ENCODE data around the gene KRTAP5-9.
"Not testable (repeated sequence)": the region's sequence is repeated elsewhere in the genome, so short reads cannot be mapped to it uniquely, and the experiment has no call there.

The KRTAP5-9 gene

GRCh38 chr11:71548120-71548519 lies at the start of gene KRTAP5-9:
Gene KRTAP5-9 (plus strand): TSS chr11:71548420. CDS start chr11:71548658, 238 bp downstream.
- no peak for DNase-seq

GRCh38 chr11:71499125-71499524 lies 49.1 kb upstream of the KRTAP5-9 start:
- no peak for DNase-seq

- no peak for DNase-seq
Measured at GRCh38 chr11:71499546-71499945, 48.7 kb upstream of the KRTAP5-9 start.

- no peak for DNase-seq
Measured at GRCh38 chr11:71500601-71501021, 47.6 kb upstream of the KRTAP5-9 start.

DNA sequence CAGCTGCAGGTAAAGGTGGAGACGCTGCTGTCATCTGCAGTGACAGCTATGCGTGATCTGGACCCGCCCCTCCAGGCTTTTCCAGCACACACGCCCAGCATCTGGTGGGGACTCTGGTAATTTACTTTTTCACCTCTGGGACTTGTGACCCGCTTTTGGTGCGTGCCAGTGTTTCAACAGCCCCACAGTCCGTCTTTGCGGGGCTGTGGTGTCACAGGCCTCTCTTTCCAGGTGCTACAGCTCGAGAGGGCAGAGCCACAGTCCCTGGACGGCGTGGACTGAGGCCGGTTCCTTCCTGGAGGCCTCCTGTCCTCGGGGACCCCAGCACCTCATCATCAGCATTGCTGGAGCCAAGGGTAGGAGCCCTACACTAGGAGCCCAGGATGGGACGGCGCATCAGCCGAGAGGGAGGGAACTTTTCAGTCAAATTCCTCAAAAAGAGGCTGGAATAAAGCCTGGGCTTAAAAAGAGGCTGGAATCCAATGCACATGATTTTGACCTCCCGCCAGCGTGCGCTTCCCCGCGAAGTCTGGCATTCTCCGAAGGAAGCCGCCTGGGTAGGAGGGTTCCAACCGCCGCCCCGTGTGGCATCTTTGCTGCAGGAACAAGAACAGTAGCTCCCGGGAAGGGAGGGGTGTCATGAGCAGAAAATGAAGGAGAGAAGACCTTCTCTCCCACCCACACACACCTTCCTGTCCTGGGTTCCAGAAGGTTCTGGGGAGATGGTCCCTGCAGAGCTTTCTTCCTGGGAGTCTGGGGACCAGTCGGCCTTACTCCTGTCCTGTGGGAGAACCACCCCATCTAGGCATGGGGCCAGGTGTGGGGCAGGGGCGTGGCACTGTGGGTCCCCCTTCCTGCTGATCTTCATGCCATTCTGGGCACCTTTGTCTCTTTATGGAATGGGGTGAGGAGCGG lies 46.9 kb upstream of the KRTAP5-9 start:
- no peak for DNase-seq

GRCh38 chr11:71502026-71502425 lies 46.2 kb upstream of the KRTAP5-9 start:
- DNase-seq, result no peak

- no peak for DNase-seq
Measured at GRCh38 chr11:71502871-71503435, 45.3 kb upstream of the KRTAP5-9 start.

DNA sequence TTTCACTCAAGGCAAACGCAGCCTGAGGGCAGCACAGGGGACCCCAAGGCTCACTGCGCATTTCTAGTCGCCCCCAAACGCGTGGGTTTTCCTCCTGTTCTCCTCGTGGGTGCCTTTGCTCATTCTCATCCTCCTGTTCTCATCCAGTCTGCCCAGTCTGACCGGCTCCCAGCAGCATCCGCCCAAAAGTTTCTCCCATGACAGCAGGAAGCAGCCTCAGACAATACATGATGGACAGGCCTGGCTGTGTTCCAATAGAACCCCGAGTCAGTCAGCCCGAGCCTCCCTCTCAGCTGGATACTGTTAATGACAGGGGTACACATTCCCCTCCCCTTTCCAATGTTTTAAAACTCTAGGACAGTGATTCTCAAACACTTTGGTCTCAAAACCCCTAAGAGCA lies 43.7 kb upstream of the KRTAP5-9 start:
- DNase-seq, result no peak

DNA sequence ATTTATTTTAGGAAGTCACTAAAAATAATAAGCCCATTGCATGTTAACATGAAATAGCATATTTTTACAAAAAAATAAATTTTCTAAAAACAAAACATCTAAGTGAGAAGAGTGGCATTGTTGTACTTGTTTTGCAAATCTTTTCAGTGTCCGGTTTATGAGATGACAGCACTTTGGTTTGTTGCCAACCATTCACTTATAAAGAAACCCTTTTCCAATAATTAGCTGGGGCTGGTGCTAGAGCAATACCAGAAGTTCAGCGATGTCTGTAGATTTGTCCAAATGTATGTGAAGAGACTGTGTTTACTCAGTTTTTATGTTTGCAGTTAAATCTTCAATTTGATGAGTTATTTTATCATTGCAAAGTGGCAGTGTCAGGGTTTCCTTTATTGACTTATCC lies 43.2 kb upstream of the KRTAP5-9 start:
- no peak for DNase-seq

DNA sequence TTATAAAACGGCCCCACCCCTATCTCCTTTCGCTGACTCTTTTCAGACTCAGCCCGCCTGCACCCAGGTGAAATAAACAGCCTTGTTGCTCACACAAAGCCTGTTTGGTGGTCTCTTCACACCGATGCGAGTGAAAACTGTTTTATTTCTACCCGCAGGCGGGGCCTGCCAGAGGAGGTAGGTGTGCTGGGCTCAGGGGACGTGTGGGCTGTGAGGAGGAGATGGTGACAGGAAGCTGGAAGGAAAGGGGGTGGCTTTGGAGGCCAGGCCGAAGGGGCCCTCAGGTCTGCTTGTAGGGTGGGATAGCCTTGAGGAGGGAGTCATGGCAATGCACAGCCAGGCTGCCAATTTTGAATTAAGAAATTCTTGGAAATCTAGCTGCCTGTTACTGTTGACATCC lies 42.4 kb upstream of the KRTAP5-9 start:
- DNase-seq, result no peak

DNA sequence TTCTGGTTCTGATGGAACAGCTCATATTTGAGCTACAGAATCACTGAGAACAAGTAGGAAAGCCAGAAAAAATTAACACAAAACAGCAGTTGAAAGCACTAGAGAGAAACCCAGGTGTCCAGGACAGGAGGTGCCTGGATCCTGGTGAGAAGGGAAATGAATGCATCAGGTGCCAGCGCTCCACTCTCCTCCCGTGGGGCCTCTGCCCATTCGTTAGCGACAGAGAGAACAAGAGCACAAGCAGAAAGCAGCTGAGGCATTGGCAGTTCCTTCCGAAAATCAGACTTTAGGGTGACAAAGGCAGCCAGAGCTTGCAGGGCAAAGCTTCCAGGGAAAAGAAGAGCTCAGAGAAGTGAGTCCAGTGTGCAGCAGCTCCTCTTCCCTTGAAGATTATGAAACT lies 41.1 kb upstream of the KRTAP5-9 start:
- no peak for DNase-seq

- no peak for DNase-seq
Measured at GRCh38 chr11:71518506-71519471, 29.4 kb upstream of the KRTAP5-9 start.

DNA sequence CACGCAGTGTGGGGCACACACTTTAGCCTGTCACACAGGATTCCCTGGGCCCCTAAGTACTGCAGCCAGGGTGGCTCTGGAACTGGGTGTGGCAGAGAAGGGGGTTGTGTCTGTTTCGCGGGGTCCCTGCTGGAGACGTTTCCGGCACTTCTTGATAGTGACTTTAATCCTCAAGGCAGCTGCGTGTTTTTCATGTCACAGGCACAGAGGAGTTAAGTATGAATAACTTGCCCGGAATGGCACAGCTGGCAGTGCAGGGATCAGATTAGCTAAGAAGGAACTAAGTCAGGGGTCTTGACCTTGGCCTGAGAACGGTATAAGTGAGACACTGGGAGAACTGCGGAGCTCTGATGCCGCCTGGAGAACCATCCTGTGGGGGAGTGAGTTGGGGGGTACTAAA lies 28.7 kb upstream of the KRTAP5-9 start:
- no peak for DNase-seq

GRCh38 chr11:71525188-71525937 lies 22.9 kb upstream of the KRTAP5-9 start:
- DNase-seq, result no peak

DNA sequence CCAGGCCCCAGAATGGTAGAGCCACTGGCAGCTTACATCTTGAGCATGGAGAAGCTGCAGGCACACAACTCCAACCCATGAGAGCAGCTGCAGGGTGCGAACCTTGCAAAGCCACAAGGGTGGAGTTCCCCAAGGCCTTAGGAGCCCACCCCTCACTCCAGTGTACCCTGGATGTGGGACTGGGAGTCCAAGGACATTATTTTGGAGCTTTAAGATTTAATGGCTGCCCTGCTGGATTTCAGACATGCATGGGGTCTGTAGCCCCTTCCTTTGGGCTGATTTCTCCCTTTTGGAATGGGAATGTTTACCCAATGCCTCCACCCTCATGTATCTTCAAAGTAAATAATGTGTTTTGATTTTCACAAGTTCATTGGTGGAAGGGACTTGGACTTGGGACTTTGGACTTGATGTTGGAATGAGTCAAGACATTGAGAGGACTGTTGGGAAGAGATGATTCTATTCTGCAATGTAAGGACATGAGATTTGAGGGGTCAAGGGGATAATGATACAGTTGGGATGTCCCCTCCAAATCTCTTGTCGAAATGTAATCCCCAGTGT lies 22.2 kb upstream of the KRTAP5-9 start:
- no peak for DNase-seq

- not testable (repeated sequence) for DNase-seq
Measured at GRCh38 chr11:71526796-71527575, 21.2 kb upstream of the KRTAP5-9 start, which contains the start of gene KRTAP5-7. Gene KRTAP5-7 (plus strand): TSS chr11:71527267. CDS start chr11:71527301, 34 bp downstream.

DNA sequence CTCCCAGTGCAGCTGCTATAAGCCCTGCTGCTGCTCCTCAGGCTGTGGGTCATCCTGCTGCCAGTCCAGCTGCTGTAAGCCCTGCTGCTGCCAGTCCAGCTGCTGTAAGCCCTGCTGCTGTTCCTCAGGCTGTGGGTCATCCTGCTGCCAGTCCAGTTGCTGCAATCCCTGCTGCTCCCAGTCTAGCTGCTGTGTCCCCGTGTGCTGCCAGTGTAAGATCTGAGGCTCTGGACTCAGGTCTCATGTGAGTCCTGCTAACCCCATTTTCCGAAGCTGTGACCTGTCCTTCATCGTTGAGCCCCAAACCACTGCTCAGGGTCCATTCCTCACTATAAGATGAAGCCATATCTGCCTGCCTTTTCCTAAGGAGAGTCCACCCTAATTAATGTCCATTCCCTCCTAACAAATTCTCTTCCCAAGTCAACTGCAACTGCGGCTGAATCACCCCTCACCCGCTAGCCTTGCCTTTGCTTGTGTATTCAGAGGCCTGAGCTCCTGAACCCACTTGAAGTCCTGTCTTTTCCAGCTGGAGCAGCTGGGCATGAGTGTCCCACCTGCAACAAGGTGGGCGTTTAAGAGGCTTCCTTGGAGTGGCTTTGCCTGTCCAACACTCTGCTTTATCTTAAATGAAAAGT lies 20.5 kb upstream of the KRTAP5-9 start:
- DNase-seq, result no peak

DNA sequence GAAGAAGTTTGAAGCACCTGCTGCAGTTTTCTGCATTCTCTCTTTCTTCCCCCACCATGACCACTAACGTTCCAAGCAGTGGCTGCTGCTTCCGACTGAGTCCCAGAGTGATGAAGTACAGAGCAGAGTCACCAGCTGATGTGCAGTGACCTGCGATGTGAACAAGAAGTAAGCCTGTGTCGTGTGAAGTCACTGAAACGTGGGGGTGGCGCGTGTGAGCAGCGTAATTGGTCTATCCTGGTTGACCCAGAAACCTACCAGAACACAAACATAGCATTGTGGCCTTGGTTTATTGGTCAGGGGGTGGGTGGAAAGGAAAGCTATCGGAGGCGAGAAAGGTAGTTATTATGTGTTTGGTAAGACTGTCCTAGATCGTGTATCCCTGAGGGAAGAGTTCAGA lies 17.6 kb upstream of the KRTAP5-9 start:
- no peak for DNase-seq

DNA sequence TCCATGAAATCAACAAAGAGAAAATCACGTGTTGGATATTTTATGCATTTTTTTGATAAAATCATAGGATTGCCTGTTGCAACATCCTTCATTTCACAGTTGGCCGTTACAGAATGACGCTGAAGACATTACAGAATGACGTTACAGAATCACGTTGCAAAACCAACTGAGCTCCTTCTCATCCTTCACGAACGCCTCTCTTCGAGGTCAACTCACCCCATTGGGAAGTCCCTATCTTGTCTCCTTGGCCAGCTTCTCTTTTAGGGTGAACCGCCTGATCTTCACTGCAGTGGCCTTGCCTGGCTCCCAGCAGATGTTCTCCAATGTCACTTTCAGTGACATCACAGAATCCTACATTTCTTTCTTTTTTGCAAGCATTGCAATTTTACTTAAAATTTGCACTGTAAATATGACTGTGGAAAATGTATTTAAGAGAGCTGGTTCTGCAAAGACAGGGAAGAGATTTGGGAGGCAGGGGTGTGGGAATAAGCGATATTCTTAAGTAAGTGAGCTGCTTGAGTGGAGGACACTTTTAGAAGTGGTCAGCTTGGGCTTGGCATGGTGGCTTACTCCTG lies 16.1 kb upstream of the KRTAP5-9 start:
- no peak for DNase-seq
